T-cell (primary cell): Measurements from ENCODE around the gene TDRD10. TPM values are rescaled to one million over a fixed set of nuclear protein-coding genes. Genes with fewer than 3 reads are reported as not detected.

Source experiments
- ATAC-seq, 4 experiments: fragments of 200-7000 bp in 3 of 4; fragments of 150-1000 bp in 1 of 4; cut with Tn5 transposase; replicated peaks in 1 of 4; 1 replicate in 3 of 4; 2 replicates in 1 of 4; pipeline ENCODE4 v1.10.0; 2021; ENCODE audit warnings: moderate library complexity in 3 of 4, mild to moderate bottlenecking in 2 of 4, moderate number of reproducible peaks in 1 of 4
- CTCF ChIA-PET, 2 donors: fragments of 300-600 bp; sonication (Branson Sonifier 250); formaldehyde crosslinking; loops; one replicate each; lab custom pipeline; 2022; ENCODE audit warnings: antibody characterized with exemption in 2 of 2; lab: Charles Lee
- POLR2A ChIA-PET, 2 donors: fragments of 300-600 bp; sonication (Branson Sonifier 250); formaldehyde crosslinking; loops; one replicate each; lab custom pipeline; 2022; ENCODE audit warnings: antibody characterized with exemption in 2 of 2; lab: Charles Lee
- DNase-seq, 35 experiments: peaks; one replicate each; pipeline versions ENCODE4 v3.0.0 to v3.0.0-alpha.2; 2013 to 2023
- H3K27ac ChIP-seq: one replicate; pipeline ENCODE4 v1.5.1; 2013; ENCODE audit warnings: low read length
- H3K27me3 ChIP-seq, 2 experiments: replicated peaks in 1 of 2; 1 replicate in 1 of 2; 2 replicates in 1 of 2; pipeline versions ENCODE4 v1.6.1 to v1.7.0; 2013; ENCODE audit warnings: low read length in 1 of 2, mixed read lengths in 1 of 2; ENCODE audit not compliant: control insufficient read depth in 2 of 2, insufficient read depth in 2 of 2; ENCODE audit errors: extremely low read depth in 1 of 2
- H3K36me3 ChIP-seq, 2 donors: 1 replicate in 1 of 2; 2 replicates in 1 of 2; pipeline versions ENCODE4 v1.6.1 to v1.7.0; 2013; ENCODE audit warnings: low read length in 1 of 2; ENCODE audit not compliant: control insufficient read depth in 2 of 2, insufficient read depth in 1 of 2; ENCODE audit errors: extremely low read depth in 1 of 2
- H3K4me1 ChIP-seq, 2 experiments: 1 replicate in 1 of 2; 2 replicates in 1 of 2; pipeline versions ENCODE4 v1.6.1 to v1.7.0; 2013; ENCODE audit warnings: low read length in 2 of 2, mixed read lengths in 1 of 2; ENCODE audit not compliant: insufficient read depth in 2 of 2, control insufficient read depth in 1 of 2; ENCODE audit errors: extremely low read depth in 1 of 2
- H3K4me3 ChIP-seq, 2 donors: 1 replicate in 1 of 2; 2 replicates in 1 of 2; pipeline versions ENCODE4 v1.5.1 to v1.7.0; 2013; ENCODE audit warnings: mild to moderate bottlenecking in 2 of 2, low read length in 1 of 2, moderate library complexity in 1 of 2; ENCODE audit not compliant: control insufficient read depth in 1 of 2; ENCODE audit errors: extremely low read depth in 1 of 2
- H3K9me3 ChIP-seq: 2 replicates; pipeline ENCODE4 v1.7.0; 2013
- H3K27ac Mint-ChIP-seq, 2 donors: one replicate each; pipeline ENCODE4 v1.8.0; 2020 to 2021; ENCODE audit warnings: mild to moderate bottlenecking in 2 of 2, mixed read lengths in 2 of 2
- H3K27me3 Mint-ChIP-seq, 2 donors: one replicate each; pipeline ENCODE4 v1.8.0; 2021 to 2022; ENCODE audit warnings: mixed read lengths in 2 of 2
- H3K36me3 Mint-ChIP-seq: one replicate; pipeline ENCODE4 v1.8.0; 2021; ENCODE audit warnings: mixed read lengths
- H3K4me1 Mint-ChIP-seq, 3 donors: one replicate each; pipeline ENCODE4 v1.8.0; 2020 to 2022; ENCODE audit warnings: mixed read lengths in 3 of 3, mild to moderate bottlenecking in 1 of 3
- H3K4me3 Mint-ChIP-seq, 3 donors: one replicate each; pipeline ENCODE4 v1.8.0; 2020 to 2022; ENCODE audit warnings: mild to moderate bottlenecking in 3 of 3, mixed read lengths in 3 of 3, moderate library complexity in 3 of 3
- H3K9me3 Mint-ChIP-seq, 3 donors: one replicate each; pipeline ENCODE4 v1.8.0; 2020 to 2022; ENCODE audit warnings: mixed read lengths in 3 of 3
- WGBS: methylation state at CpG from one replicate; pipeline ENCODE4 v1.1.5; 2013; ENCODE audit warnings: missing lambda C conversion rate; ENCODE audit not compliant: insufficient coverage; 5-methylcytosine and 5-hydroxymethylcytosine counted together
- total RNA-seq, 35 experiments: library from RNA in 6 of 35; stranded (reverse) in 6 of 35; fragments of 120-200 nt in 1 of 35; gene quantifications; one replicate each; pipeline versions ENCODE4 v1.2.1 to v1.2.4 and lab custom pipeline; 2013 to 2026

The TDRD10 gene
- total RNA-seq, 5 donors from 2014 or later (not counting 1 experiment from before 2014, with no cell fraction given): not detected

- H3K27ac Mint-ChIP-seq: no peak overlapping the region
- Histone ChIP-seq H3K27me3 (peaks cover 0 to 17% of the 10 kb centered on the region in 2 experiments), H3K4me3 (no peak overlapping the region), H3K9me3 (no peaks in the 10 kb centered on the region), H3K4me1 (no peaks in the 10 kb centered on the region), H3K36me3 (no peaks in the 10 kb centered on the region), H3K27ac (no peak overlapping the region)
- H3K4me3 Mint-ChIP-seq: no peak overlapping the region
- no peak for DNase-seq
- ChIA-PET CTCF (interaction anchor here (0.6 kb wide), 3 partner anchors 13 to 220 kb away, joined by 3 read pairs; no protein-coding TSS in a partner anchor), POLR2A (no interaction called here)
- H3K9me3 Mint-ChIP-seq: no peaks in the 10 kb centered on the region
- no peaks in the 10 kb centered on the region for H3K4me1 Mint-ChIP-seq
- no peaks in the 10 kb centered on the region for H3K36me3 Mint-ChIP-seq
- ATAC-seq: no peak
- H3K27me3 Mint-ChIP-seq: peaks cover 9 to 15% of the 10 kb centered on the region in 2 donors
- WGBS: 67% methylated on average over 1 of the region's 9 CpGs
These were observed 37.8 kb downstream of the TDRD10 start for GRCh38 chr1:154539486-154540483.

GRCh38 chr1:154541231-154541630 is 39.2 kb downstream of the TDRD10 start:
- ATAC-seq: no peak
- no peaks in the 10 kb centered on the region for H3K4me1 ChIP-seq

GRCh38 chr1:154546264-154547063 is 44.4 kb downstream of the TDRD10 start:
- ChIA-PET CTCF (interaction anchor here (0.5 to 1.9 kb wide), 12 partner anchors 41 to 587 kb away, joined by 3 to 25 read pairs (median 4); no protein-coding TSS in a partner anchor), POLR2A (no interaction called here)
- no peak overlapping the region for H3K4me3 ChIP-seq
- H3K36me3 ChIP-seq: peaks cover 2 to 28% of the 10 kb centered on the region in 2 donors
- no peaks in the 10 kb centered on the region for H3K4me1 ChIP-seq
- peak overlapping the region in 1 of 2 donors; percentile 64 for H3K27ac Mint-ChIP-seq
- ATAC-seq (peak; percentile 65 to 89 (median 78)), DNase-seq (peak in 32 of 35 experiments; percentile 11 to 70 (median 32))
- 100% methylated on average over 3 of the region's 13 CpGs for WGBS
- peaks cover 24% of the 10 kb centered on the region for H3K36me3 Mint-ChIP-seq
- H3K4me1 Mint-ChIP-seq: peaks cover 10 to 25% (median 19%) of the 10 kb centered on the region in 3 donors
- no peak overlapping the region for H3K4me3 Mint-ChIP-seq
- H3K9me3 ChIP-seq: no peaks in the 10 kb centered on the region
- peaks cover 0 to 6% of the 10 kb centered on the region in 2 experiments for H3K27me3 ChIP-seq
- no peaks in the 10 kb centered on the region for H3K9me3 Mint-ChIP-seq
- H3K27me3 Mint-ChIP-seq: peaks cover 0 to 7% of the 10 kb centered on the region in 2 donors
- no peak overlapping the region for H3K27ac ChIP-seq

More at GRCh38 chr1:154541231-154541630, 39.2 kb downstream of the TDRD10 start:
- Histone ChIP-seq H3K27ac (no peak overlapping the region), H3K36me3 (no peaks in the 10 kb centered on the region), H3K4me3 (no peak overlapping the region), H3K27me3 (peaks cover 0 to 13% of the 10 kb centered on the region in 2 experiments), H3K9me3 (no peaks in the 10 kb centered on the region)
- DNase-seq: no peak
- ChIA-PET CTCF (no interaction called here), POLR2A (no interaction called here)
- Mint-ChIP-seq H3K27ac (no peak overlapping the region), H3K9me3 (no peaks in the 10 kb centered on the region), H3K36me3 (no peaks in the 10 kb centered on the region), H3K4me3 (no peak overlapping the region), H3K27me3 (peaks cover 9% of the 10 kb centered on the region in 2 donors), H3K4me1 (no peaks in the 10 kb centered on the region)
- WGBS: 55% methylated on average over 6 of the region's 6 CpGs

GRCh38 chr1:154547105-154547732 is 45.2 kb downstream of the TDRD10 start:
- DNase-seq (no peak), ATAC-seq (no peak)
- Histone ChIP-seq H3K36me3 (peaks cover 9 to 35% of the 10 kb centered on the region in 2 donors), H3K9me3 (no peaks in the 10 kb centered on the region), H3K4me3 (no peak overlapping the region), H3K4me1 (no peaks in the 10 kb centered on the region), H3K27me3 (peaks cover 0 to 1% of the 10 kb centered on the region in 2 experiments), H3K27ac (no peak overlapping the region)
- Mint-ChIP-seq H3K4me3 (no peak overlapping the region), H3K27ac (no peak overlapping the region), H3K9me3 (no peaks in the 10 kb centered on the region), H3K27me3 (peaks cover 0 to 5% of the 10 kb centered on the region in 2 donors), H3K36me3 (peaks cover 32% of the 10 kb centered on the region), H3K4me1 (peaks cover 10 to 25% (median 19%) of the 10 kb centered on the region in 3 donors)
- ChIA-PET CTCF (interaction anchor here (0.5 to 1.9 kb wide), 10 partner anchors 41 to 212 kb away, joined by 3 to 25 read pairs (median 4); no protein-coding TSS in a partner anchor), POLR2A (no interaction called here)
- WGBS: 91% methylated on average over 7 of the region's 11 CpGs

GRCh38 chr1:154548028-154548427 is 46.0 kb downstream of the TDRD10 start:
- H3K4me1 ChIP-seq: no peaks in the 10 kb centered on the region
- H3K4me3 ChIP-seq: no peak overlapping the region
- no peak overlapping the region for H3K27ac ChIP-seq
- POLR2A ChIA-PET: no interaction called here
- Mint-ChIP-seq H3K4me1 (peaks cover 10 to 25% (median 20%) of the 10 kb centered on the region in 3 donors), H3K27ac (peak overlapping the region in 1 of 2 donors; percentile 59), H3K36me3 (peaks cover 38% of the 10 kb centered on the region), H3K4me3 (no peak overlapping the region), H3K9me3 (no peaks in the 10 kb centered on the region), H3K27me3 (peaks cover 0 to 4% of the 10 kb centered on the region in 2 donors)
- no peaks in the 10 kb centered on the region for H3K27me3 ChIP-seq
- WGBS: no CpG with 5 or more reads among the region's 1 CpG
- no peaks in the 10 kb centered on the region for H3K9me3 ChIP-seq
- no peak for DNase-seq
- CTCF ChIA-PET: no interaction called here
- no peak for ATAC-seq
- peaks cover 15 to 43% of the 10 kb centered on the region in 2 donors for H3K36me3 ChIP-seq
